Endothelial cell of umbilical vein (primary cell): ENCODE data around the gene MRPS6. TPM values are rescaled to one million over a fixed set of nuclear protein-coding genes. Genes with fewer than 3 reads are reported as not detected.

Experiments used
- BruUV-seq: library from RNA; stranded (reverse); fragments of 400-500 nt; replicated peaks from 2 replicates; lab custom pipeline; 2021; lab: Mats Ljungman, UMichigan
- CTCF ChIA-PET: fragments of 300-600, 350-600 bp; sonication (Branson Sonifier 250); formaldehyde crosslinking; loops from one replicate; lab custom pipeline; 2021; ENCODE audit warnings: antibody characterized with exemption, inconsistent platforms; lab: Charles Lee
- POLR2A ChIA-PET: fragments of 300-600, 350-600 bp; sonication (Branson Sonifier 250); formaldehyde crosslinking; loops from one replicate; lab custom pipeline; 2021; ENCODE audit warnings: antibody characterized with exemption, inconsistent platforms; lab: Charles Lee
- DNase-seq: peaks from one replicate; pipeline ENCODE4 v3.0.0-alpha.2; 2011; ENCODE audit warnings: low read depth, low spot score
- FAIRE-seq: peaks from 2 replicates; lab custom pipeline; 2011; peaks lifted over from hg19 to GRCh38; lab: Jason Lieb, UNC
- H2AFZ ChIP-seq: 2 replicates; pipeline ENCODE4 v1.6.0; 2012; ENCODE audit warnings: low read depth, low read length, control low read depth, inconsistent platforms
- H3K27ac ChIP-seq: 2 replicates; pipeline ENCODE4 v1.5.1; 2011; ENCODE audit warnings: low read depth, mild to moderate bottlenecking, control low read depth, low read length, moderate library complexity; ENCODE audit not compliant: insufficient read depth
- H3K27me3 ChIP-seq, 2 experiments: 2 replicates each; pipeline versions ENCODE4 v1.6.0 to v1.6.1; 2011; ENCODE audit warnings: low read length in 2 of 2, mixed read lengths in 1 of 2; ENCODE audit not compliant: control insufficient read depth in 2 of 2, insufficient read depth in 2 of 2
- H3K36me3 ChIP-seq, 2 experiments: 2 replicates in 1 of 2; 3 replicates in 1 of 2; pipeline ENCODE4 v1.5.1; 2011; ENCODE audit warnings: low read length in 2 of 2, mild to moderate bottlenecking in 1 of 2, moderate library complexity in 1 of 2; ENCODE audit not compliant: control insufficient read depth in 2 of 2, insufficient read depth in 2 of 2; ENCODE audit errors: extremely low read depth in 1 of 2
- H3K4me1 ChIP-seq: 3 replicates; pipeline ENCODE4 v1.5.1; 2011; ENCODE audit warnings: mild to moderate bottlenecking, low read length; ENCODE audit not compliant: control insufficient read depth, insufficient read depth; ENCODE audit errors: extremely low read depth
- H3K4me2 ChIP-seq: 2 replicates; pipeline ENCODE4 v1.6.1; 2011; ENCODE audit warnings: low read length, control low read depth, mixed read lengths; ENCODE audit not compliant: insufficient read depth
- H3K4me3 ChIP-seq, 3 experiments: fragments of 200-600 bp in 1 of 3; sonication (generic), shearing (Covaris generic) in 1 of 3; replicated peaks in 1 of 3; 2 replicates each; pipeline ENCODE4 v1.5.1; 2011 to 2016; ENCODE audit warnings: control low read depth in 3 of 3, low read length in 3 of 3, mild to moderate bottlenecking in 2 of 3, inconsistent platforms in 1 of 3, low read depth in 1 of 3, moderate library complexity in 1 of 3; ENCODE audit not compliant: insufficient read depth in 1 of 3
- H3K79me2 ChIP-seq: 2 replicates; pipeline ENCODE4 v1.6.0; 2012; ENCODE audit warnings: low read length, inconsistent platforms; ENCODE audit not compliant: control insufficient read depth, insufficient read depth
- H3K9ac ChIP-seq: replicated peaks from 2 replicates; pipeline ENCODE3; 2011; ENCODE audit warnings: low read length, control low read depth; ENCODE audit not compliant: insufficient read depth; ENCODE audit errors: extremely low read depth
- H3K9me1 ChIP-seq: replicated peaks from 3 replicates; pipeline ENCODE4 v1.6.0; 2011; ENCODE audit warnings: mild to moderate bottlenecking, low read length; ENCODE audit not compliant: control insufficient read depth, insufficient read depth; ENCODE audit errors: extremely low read depth
- H3K9me3 ChIP-seq: replicated peaks from 2 replicates; pipeline ENCODE4 v1.5.1; 2012; ENCODE audit warnings: low read length, inconsistent platforms; ENCODE audit not compliant: control insufficient read depth, insufficient read depth
- H4K20me1 ChIP-seq: replicated peaks from 2 replicates; pipeline ENCODE3; 2011; ENCODE audit warnings: mild to moderate bottlenecking, low read length; ENCODE audit not compliant: control insufficient read depth, insufficient read depth; ENCODE audit errors: extremely low read depth
- CTCF ChIP-seq, 2 donors: IDR thresholded peaks; 1 replicate in 1 of 2; 2 replicates in 1 of 2; pipeline ENCODE4 v1.5.1; 2011; ENCODE audit warnings: low read length in 2 of 2, mild to moderate bottlenecking in 2 of 2, moderate library complexity in 2 of 2, control low read depth in 1 of 2, inconsistent platforms in 1 of 2, low read depth in 1 of 2; ENCODE audit not compliant: insufficient read depth in 1 of 2; ENCODE audit errors: extremely low read depth in 1 of 2
- EZH2 ChIP-seq: IDR thresholded peaks from 2 replicates; pipeline ENCODE4 v1.6.1; 2012; ENCODE audit warnings: borderline replicate concordance, low read depth, mild to moderate bottlenecking, moderate library complexity, low read length, inconsistent platforms; ENCODE audit not compliant: severe bottlenecking
- FOS ChIP-seq: IDR thresholded peaks from 2 replicates; pipeline ENCODE4 v1.6.1; 2011; ENCODE audit warnings: mild to moderate bottlenecking, low read length, moderate library complexity, borderline replicate concordance; ENCODE audit not compliant: insufficient read depth
- GATA2 ChIP-seq: IDR thresholded peaks from 2 replicates; pipeline ENCODE4 v1.7.0; 2011; ENCODE audit warnings: low read depth, mild to moderate bottlenecking, moderate library complexity, mixed read lengths, low read length; ENCODE audit not compliant: insufficient read length, insufficient read depth
- JUN ChIP-seq: IDR thresholded peaks from 2 replicates; pipeline ENCODE4 v1.6.1; 2011; ENCODE audit warnings: borderline replicate concordance, low read depth; ENCODE audit not compliant: insufficient read length, insufficient read depth
- MAX ChIP-seq: IDR thresholded peaks from 2 replicates; pipeline ENCODE4 v1.6.1; 2011; ENCODE audit not compliant: insufficient read depth, insufficient read length
- MYC ChIP-seq: IDR thresholded peaks from one replicate; pipeline ENCODE4 v1.6.1; 2011; ENCODE audit warnings: mild to moderate bottlenecking, low read depth, low read length
- POLR2A ChIP-seq: IDR thresholded peaks from 2 replicates; pipeline ENCODE4 v1.6.1; 2012; ENCODE audit warnings: low read depth, mild to moderate bottlenecking, control low read depth, low read length
- POLR2AphosphoS5 ChIP-seq: IDR thresholded peaks from 2 replicates; pipeline ENCODE4 v1.6.1; 2012; ENCODE audit warnings: low read depth, mild to moderate bottlenecking, control low read depth, low read length, moderate library complexity; ENCODE audit not compliant: insufficient read depth
- dilution Hi-C: fragments of 300-500 bp; cut with MboI; formaldehyde crosslinking; loops from one replicate; pipeline ENCODE4 v1.15.0; 2019; ENCODE audit warnings: low sequenced_read_pairs; ENCODE audit not compliant: extremely low pct_ligation_motif_present
- intact Hi-C: fragments of 100-400 bp; cut with micrococcal nuclease; formaldehyde crosslinking; loops from one replicate; pipeline ENCODE4 v1.10.0; 2022
- polyA plus RNA-seq, 4 experiments: library from polyadenylated mRNA; depleted of rRNA in 3 of 4; stranded (reverse) in 3 of 4; unstranded in 1 of 4; fragments of >200 nt; gene quantifications; 2 replicates each; pipeline versions ENCODE4 v1.2.1 to v1.2.3, GENCODE V29; 2011 to 2012; ENCODE audit warnings: missing spikeins in 1 of 4
- total RNA-seq: library from RNA; stranded (reverse); gene quantifications from 2 replicates; pipeline ENCODE4 v1.2.3, GENCODE V29; 2021

MRPS6 gene
- total and polyA plus RNA-seq, 2 donors (not counting 3 experiments of a cell fraction or from before 2014, with no cell fraction given): 19.8 to 37.2 TPM

- DNase-seq: no peak
- dilution Hi-C loops: no loop called here
- Histone ChIP-seq H3K4me2 (no peak overlapping the region), H3K9me1 (no peaks in the 10 kb centered on the region), H4K20me1 (no peaks in the 10 kb centered on the region), H3K4me3 (no peak overlapping the region), H3K27ac (no peak overlapping the region), H3K9me3 (no peaks in the 10 kb centered on the region), H3K4me1 (no peaks in the 10 kb centered on the region), H3K79me2 (no peaks in the 10 kb centered on the region), H2AFZ (no peak overlapping the region), H3K27me3 (peaks cover 2 to 5% of the 10 kb centered on the region in 2 experiments), H3K36me3 (no peaks in the 10 kb centered on the region), H3K9ac (no peak overlapping the region)
- POLR2A ChIA-PET: no interaction called here
- BruUV-seq: no TSS peak
- no peak for TF ChIP-seq JUN
- no peak for TF ChIP-seq MYC
- TF ChIP-seq FOS: no peak
- no peak for TF ChIP-seq CTCF (IDR thresholded peaks at IDR 0.05; ENCODE audit: extremely low read depth in 1 of 2, insufficient read depth in 1 of 2, low read depth in 1 of 2, low read length in 2 of 2)
- no peak for TF ChIP-seq GATA2
- TF ChIP-seq POLR2AphosphoS5: no peak
- no peak for TF ChIP-seq POLR2A
- TF ChIP-seq EZH2: no peak
- TF ChIP-seq MAX: no peak
- intact Hi-C loops: no loop called here
- CTCF ChIA-PET: no interaction called here
- FAIRE-seq: no peak
Observed at GRCh38 chr21:34184232-34184631, 110.9 kb downstream of the MRPS6 start.
